Suprapubic skin (tissue), 4 donors: ENCODE results near the gene CPA2.

Source experiments
- EP300 ChIP-seq: sonication (generic); formaldehyde crosslinking; IDR thresholded peaks from one replicate; pipeline ENCODE4 v1.6.1; 2017; ENCODE audit warnings: antibody characterized with exemption
- POLR2A ChIP-seq, 2 donors: fragments of 450-650 bp; IDR thresholded peaks; one replicate each; pipeline ENCODE4 v1.6.1; 2017; ENCODE audit warnings: antibody characterized with exemption in 2 of 2, mild to moderate bottlenecking in 2 of 2, moderate library complexity in 2 of 2
- POLR2AphosphoS5 ChIP-seq, 3 donors: sonication (generic); formaldehyde crosslinking; IDR thresholded peaks; one replicate each; pipeline ENCODE4 v1.6.1; 2017; ENCODE audit warnings: antibody characterized with exemption in 3 of 3
- TF ChIP-seq, protein P1 (sequence below), 2 donors: fragments of 200-600 bp in 1 of 2; fragments of 450-650 bp in 1 of 2; sonication (generic) in 1 of 2; IDR thresholded peaks; one replicate each; pipeline ENCODE4 v1.5.1; 2016 to 2019; ENCODE audit warnings: antibody characterized with exemption in 2 of 2, mild to moderate bottlenecking in 1 of 2, moderate library complexity in 1 of 2

DNA sequence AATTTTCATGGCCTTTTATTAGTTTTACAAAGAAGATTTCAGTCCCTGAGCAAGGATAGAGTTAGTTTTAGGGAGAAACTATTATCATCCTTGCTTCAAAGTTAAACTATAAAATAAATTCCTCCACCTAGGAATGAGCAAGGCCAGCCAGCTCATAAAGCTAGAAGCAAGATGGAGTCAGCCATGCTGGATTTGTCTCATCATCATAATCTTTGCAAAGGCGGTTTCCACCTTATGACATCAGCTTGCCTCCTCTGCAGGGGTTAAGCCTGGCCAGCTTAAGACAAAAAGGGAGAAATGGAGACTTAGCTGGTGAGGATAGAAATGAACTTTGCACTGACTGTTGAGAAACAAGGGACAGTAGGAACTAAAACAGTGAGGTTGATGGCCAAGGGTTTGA is 40.3 kb upstream of the CPA2 start:
- TF ChIP-seq POLR2AphosphoS5 (IDR thresholded peaks at IDR 0.05) (no peak), POLR2A (IDR thresholded peaks at IDR 0.05) (no peak), EP300 (no peak)
- TF ChIP-seq, protein P1, sequence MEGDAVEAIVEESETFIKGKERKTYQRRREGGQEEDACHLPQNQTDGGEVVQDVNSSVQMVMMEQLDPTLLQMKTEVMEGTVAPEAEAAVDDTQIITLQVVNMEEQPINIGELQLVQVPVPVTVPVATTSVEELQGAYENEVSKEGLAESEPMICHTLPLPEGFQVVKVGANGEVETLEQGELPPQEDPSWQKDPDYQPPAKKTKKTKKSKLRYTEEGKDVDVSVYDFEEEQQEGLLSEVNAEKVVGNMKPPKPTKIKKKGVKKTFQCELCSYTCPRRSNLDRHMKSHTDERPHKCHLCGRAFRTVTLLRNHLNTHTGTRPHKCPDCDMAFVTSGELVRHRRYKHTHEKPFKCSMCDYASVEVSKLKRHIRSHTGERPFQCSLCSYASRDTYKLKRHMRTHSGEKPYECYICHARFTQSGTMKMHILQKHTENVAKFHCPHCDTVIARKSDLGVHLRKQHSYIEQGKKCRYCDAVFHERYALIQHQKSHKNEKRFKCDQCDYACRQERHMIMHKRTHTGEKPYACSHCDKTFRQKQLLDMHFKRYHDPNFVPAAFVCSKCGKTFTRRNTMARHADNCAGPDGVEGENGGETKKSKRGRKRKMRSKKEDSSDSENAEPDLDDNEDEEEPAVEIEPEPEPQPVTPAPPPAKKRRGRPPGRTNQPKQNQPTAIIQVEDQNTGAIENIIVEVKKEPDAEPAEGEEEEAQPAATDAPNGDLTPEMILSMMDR (IDR thresholded peaks at IDR 0.05), result no peak
